ENCODE measurements around the gene MCTS1. TPM values are rescaled to one million over a fixed set of nuclear protein-coding genes. Genes with fewer than 3 reads are reported as not detected.

Gene MCTS1
- total and polyA plus RNA-seq, 8 donors: 3.2 to 82.8 (median 38.4) TPM; not detected in 1

DNA sequence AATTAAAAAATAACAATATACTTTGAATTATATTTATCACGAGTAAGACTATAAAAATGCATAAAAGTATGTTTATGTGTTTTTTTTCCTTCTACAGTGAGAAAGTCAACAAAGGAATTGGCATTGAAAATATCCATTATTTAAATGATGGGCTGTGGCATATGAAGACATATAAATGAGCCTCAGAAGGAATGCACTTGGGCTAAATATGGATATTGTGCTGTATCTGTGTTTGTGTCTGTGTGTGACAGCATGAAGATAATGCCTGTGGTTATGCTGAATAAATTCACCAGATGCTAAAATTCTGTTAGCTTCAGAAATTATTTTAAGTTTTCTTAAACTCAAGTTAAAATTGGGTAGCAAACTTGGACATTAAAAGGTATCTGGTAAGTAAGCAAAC, 8.2 kb downstream of the MCTS1 start:
- Histone ChIP-seq H3K9me3 (no peaks in the 10 kb centered on the region), H3K36me3 (peaks cover 0 to 57% (median 47%) of the 10 kb centered on the region in 4 donors), H3K4me3 (no peak overlapping the region), H3K27me3 (no peaks in the 10 kb centered on the region), H3K27ac (no peak overlapping the region), H3K4me1 (no peaks in the 10 kb centered on the region)
- no peak for DNase-seq
- WGBS, 5 donors: 77 to 94% (median 89%) methylated on average over 1 of the region's 1 CpG
- intact Hi-C loops (cut with DNase I; ENCODE audit: low total_unique reads): no loop called here
- TF ChIP-seq POLR2A (IDR thresholded peaks at IDR 0.05) (no peak), POLR2AphosphoS5 (IDR thresholded peaks at IDR 0.05) (no peak), EP300 (IDR thresholded peaks at IDR 0.05) (no peak)
- TF ChIP-seq, protein P1, sequence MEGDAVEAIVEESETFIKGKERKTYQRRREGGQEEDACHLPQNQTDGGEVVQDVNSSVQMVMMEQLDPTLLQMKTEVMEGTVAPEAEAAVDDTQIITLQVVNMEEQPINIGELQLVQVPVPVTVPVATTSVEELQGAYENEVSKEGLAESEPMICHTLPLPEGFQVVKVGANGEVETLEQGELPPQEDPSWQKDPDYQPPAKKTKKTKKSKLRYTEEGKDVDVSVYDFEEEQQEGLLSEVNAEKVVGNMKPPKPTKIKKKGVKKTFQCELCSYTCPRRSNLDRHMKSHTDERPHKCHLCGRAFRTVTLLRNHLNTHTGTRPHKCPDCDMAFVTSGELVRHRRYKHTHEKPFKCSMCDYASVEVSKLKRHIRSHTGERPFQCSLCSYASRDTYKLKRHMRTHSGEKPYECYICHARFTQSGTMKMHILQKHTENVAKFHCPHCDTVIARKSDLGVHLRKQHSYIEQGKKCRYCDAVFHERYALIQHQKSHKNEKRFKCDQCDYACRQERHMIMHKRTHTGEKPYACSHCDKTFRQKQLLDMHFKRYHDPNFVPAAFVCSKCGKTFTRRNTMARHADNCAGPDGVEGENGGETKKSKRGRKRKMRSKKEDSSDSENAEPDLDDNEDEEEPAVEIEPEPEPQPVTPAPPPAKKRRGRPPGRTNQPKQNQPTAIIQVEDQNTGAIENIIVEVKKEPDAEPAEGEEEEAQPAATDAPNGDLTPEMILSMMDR (IDR thresholded peaks at IDR 0.05): no peak

DNA sequence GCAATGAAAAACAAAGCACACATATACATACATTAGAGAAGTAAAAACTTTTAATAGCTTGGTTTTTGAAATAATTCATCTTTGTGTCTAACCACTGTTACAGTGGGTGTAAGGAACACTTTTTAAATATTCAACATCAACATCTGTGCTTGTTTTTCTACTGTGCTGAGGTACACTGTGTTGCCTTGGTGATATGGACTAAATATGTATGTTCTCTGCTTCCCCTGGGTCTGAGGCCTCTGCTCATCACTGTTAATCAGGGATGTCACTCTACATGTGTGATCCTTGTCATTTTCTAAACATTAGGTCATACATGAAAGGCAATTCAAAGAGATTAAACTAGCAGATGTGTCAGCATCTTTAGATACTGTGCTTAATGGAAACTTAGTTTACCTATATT, 10.9 kb downstream of the MCTS1 start:
- DNase-seq: no peak
- intact Hi-C loops (cut with DNase I; ENCODE audit: low total_unique reads): no loop called here
- H3K9me3 ChIP-seq: no peaks in the 10 kb centered on the region
- H3K4me1 ChIP-seq: no peaks in the 10 kb centered on the region
- peaks cover 0 to 38% (median 32%) of the 10 kb centered on the region in 4 donors for H3K36me3 ChIP-seq
- H3K27me3 ChIP-seq: no peaks in the 10 kb centered on the region
- no peak overlapping the region for H3K4me3 ChIP-seq
- H3K27ac ChIP-seq: no peak overlapping the region
- no peak for TF ChIP-seq POLR2AphosphoS5 (IDR thresholded peaks at IDR 0.05)
- TF ChIP-seq POLR2A (IDR thresholded peaks at IDR 0.05): no peak
- no peak for TF ChIP-seq EP300 (IDR thresholded peaks at IDR 0.05)
- TF ChIP-seq, protein P1 (IDR thresholded peaks at IDR 0.05): no peak

DNA sequence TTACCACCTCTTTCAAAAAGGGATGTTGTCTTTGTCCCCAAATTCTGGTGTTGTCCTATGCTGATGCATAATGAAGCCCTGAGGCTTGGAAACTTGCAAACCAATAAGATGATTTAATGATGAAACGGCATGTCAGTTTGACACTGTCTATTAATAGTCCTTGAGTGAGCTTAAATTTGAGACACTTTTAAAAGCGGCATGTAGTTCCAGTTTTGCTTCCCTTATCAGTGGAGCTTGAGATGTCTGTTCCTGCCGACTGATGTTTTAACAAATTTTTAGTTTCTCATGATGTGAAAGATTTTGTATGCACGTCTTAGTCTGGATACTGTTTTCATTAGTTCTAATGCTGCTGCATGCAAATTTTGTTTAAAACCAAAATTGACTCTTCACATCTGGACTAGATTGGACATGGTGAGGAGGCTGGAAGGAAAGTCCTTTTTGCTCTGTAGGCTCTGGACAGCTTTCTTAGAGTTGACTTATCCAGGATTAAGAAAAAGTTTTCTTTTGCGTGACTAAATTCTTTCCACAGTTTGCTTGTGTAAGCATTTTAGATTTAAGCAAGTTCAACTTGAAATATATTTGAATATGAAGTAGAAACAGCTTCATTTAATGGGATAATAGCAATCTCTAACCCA, 14.2 kb downstream of the MCTS1 start:
- H3K27ac ChIP-seq: no peak overlapping the region
- 75 to 88% (median 83%) methylated on average over 5 of the region's 5 CpGs for WGBS, 5 donors
- H3K4me1 ChIP-seq: no peaks in the 10 kb centered on the region
- no peaks in the 10 kb centered on the region for H3K27me3 ChIP-seq
- DNase-seq: no peak
- intact Hi-C loops (cut with DNase I; ENCODE audit: low total_unique reads): no loop called here
- no peak overlapping the region for H3K4me3 ChIP-seq
- no peak for TF ChIP-seq POLR2AphosphoS5 (IDR thresholded peaks at IDR 0.05)
- no peak for TF ChIP-seq POLR2A (IDR thresholded peaks at IDR 0.05)
- TF ChIP-seq, protein P1 (IDR thresholded peaks at IDR 0.05): no peak
- peaks cover 0 to 16% (median 14%) of the 10 kb centered on the region in 4 donors for H3K36me3 ChIP-seq
- H3K9me3 ChIP-seq: no peaks in the 10 kb centered on the region

DNA sequence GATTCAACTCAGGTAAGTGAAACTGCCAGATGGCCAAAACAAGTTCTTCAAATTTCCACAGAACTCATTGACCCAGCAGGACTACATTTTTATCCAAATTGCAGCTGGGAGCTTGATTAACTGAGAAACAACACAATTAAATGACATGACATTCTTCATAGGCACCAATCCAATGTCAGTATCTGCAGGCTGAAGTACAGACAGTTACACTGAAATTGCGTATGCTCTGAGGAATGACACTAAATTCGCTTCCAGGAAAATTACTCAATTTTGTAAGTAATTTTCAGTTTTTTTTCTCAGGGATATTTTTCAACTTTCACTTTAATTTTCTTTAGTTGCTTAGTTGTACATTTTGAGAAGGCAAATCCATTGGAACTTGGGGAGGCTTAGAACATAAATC, 21.5 kb downstream of the MCTS1 start:
- TF ChIP-seq POLR2AphosphoS5 (IDR thresholded peaks at IDR 0.05): no peak
- TF ChIP-seq, protein P1 (IDR thresholded peaks at IDR 0.05): no peak
- no peak for TF ChIP-seq EP300 (IDR thresholded peaks at IDR 0.05)
- TF ChIP-seq POLR2A (IDR thresholded peaks at IDR 0.05): no peak
- peaks cover 0 to 16% (median 7%) of the 10 kb centered on the region in 4 donors for H3K36me3 ChIP-seq
- no peak overlapping the region for H3K4me3 ChIP-seq
- no peaks in the 10 kb centered on the region for H3K27me3 ChIP-seq
- no peak overlapping the region for H3K27ac ChIP-seq
- 65 to 86% (median 79%) methylated on average over 2 of the region's 2 CpGs for WGBS, 5 donors
- DNase-seq: no peak
- intact Hi-C loops (cut with DNase I; ENCODE audit: low total_unique reads): no loop called here
- H3K9me3 ChIP-seq: no peaks in the 10 kb centered on the region
- peaks cover 0 to 18% (median 11%) of the 10 kb centered on the region in 4 donors for H3K4me1 ChIP-seq

Measured in stomach (tissue), 9 donors.